OCI-LY7 (cell line): ENCODE results near the gene PPM1A. TPM values are rescaled to one million over a fixed set of nuclear protein-coding genes. Genes with fewer than 3 reads are reported as not detected.

ENCODE experiments used
- BruUV-seq: library from RNA; stranded (reverse); fragments of 400-500 nt; replicated peaks from 2 replicates; lab custom pipeline; 2021; lab: Mats Ljungman, UMichigan
- CTCF ChIA-PET: fragments of 300-600 bp; sonication (Branson Sonifier 250); formaldehyde crosslinking; loops from one replicate; lab custom pipeline; 2022; ENCODE audit warnings: antibody characterized with exemption; ENCODE audit not compliant: unreplicated experiment; lab: Charles Lee
- POLR2A ChIA-PET: fragments of 300-600 bp; sonication (Branson Sonifier 250); formaldehyde crosslinking; loops from one replicate; lab custom pipeline; 2022; ENCODE audit warnings: antibody characterized with exemption; lab: Charles Lee
- DNase-seq: peaks from one replicate; pipeline ENCODE4 v3.0.0-alpha.2; 2015; ENCODE audit warnings: low spot score
- H2AFZ ChIP-seq: fragments of 200-600 bp; sonication (generic), shearing (Covaris generic); 2 replicates; pipeline ENCODE4 v1.6.1; 2014; ENCODE audit warnings: mild to moderate bottlenecking, antibody characterized with exemption, low read length, moderate library complexity
- H3K27ac ChIP-seq: fragments of 200-600 bp; sonication (generic); 2 replicates; pipeline ENCODE4 v1.5.1; 2014; ENCODE audit warnings: mixed run types, low read depth, mild to moderate bottlenecking, moderate library complexity, low read length, inconsistent platforms; ENCODE audit not compliant: poor library complexity, severe bottlenecking
- H3K36me3 ChIP-seq: fragments of 200-600 bp; sonication (generic); 2 replicates; pipeline ENCODE4 v1.6.1; 2014; ENCODE audit warnings: mild to moderate bottlenecking, antibody characterized with exemption, low read length, moderate library complexity, mixed read lengths; ENCODE audit not compliant: insufficient read depth
- H3K4me1 ChIP-seq: fragments of 200-600 bp; sonication (generic); 2 replicates; pipeline ENCODE4 v1.5.1; 2014; ENCODE audit warnings: mild to moderate bottlenecking, low read length; ENCODE audit not compliant: insufficient read depth, poor library complexity, severe bottlenecking
- H3K4me2 ChIP-seq: fragments of 200-600 bp; sonication (generic); 2 replicates; pipeline ENCODE4 v1.6.1; 2014; ENCODE audit warnings: mild to moderate bottlenecking, low read length
- H3K4me3 ChIP-seq: fragments of 200-600 bp; sonication (generic); 2 replicates; pipeline ENCODE4 v1.5.1; 2014; ENCODE audit warnings: mild to moderate bottlenecking, low read depth, low read length; ENCODE audit not compliant: poor library complexity, severe bottlenecking
- H3K79me2 ChIP-seq: fragments of 200-600 bp; sonication (generic); 2 replicates; pipeline ENCODE4 v1.6.1; 2016; ENCODE audit warnings: low read depth, mild to moderate bottlenecking, low read length, moderate library complexity, mixed read lengths; ENCODE audit not compliant: insufficient read depth
- H3K9me2 ChIP-seq: fragments of 200-600 bp; sonication (generic); 2 replicates; pipeline ENCODE4 v1.6.1; 2016; ENCODE audit warnings: mild to moderate bottlenecking, low read length, mixed read lengths; ENCODE audit not compliant: insufficient read depth
- H3K9me3 ChIP-seq: fragments of 200-600 bp; sonication (generic); 2 replicates; pipeline ENCODE4 v1.6.1; 2014; ENCODE audit warnings: mild to moderate bottlenecking, mixed run types, low read length, mixed read lengths
- H4K20me1 ChIP-seq: fragments of 200-600 bp; sonication (generic); 2 replicates; pipeline ENCODE4 v1.6.1; 2014; ENCODE audit warnings: mild to moderate bottlenecking, antibody characterized with exemption, low read length, moderate library complexity, mixed read lengths; ENCODE audit not compliant: insufficient read depth
- EZH2phosphoT487 ChIP-seq: fragments of 200-600 bp; sonication (generic); IDR thresholded peaks from 2 replicates; pipeline ENCODE4 v1.6.1; 2018; ENCODE audit warnings: low read depth, borderline replicate concordance, mild to moderate bottlenecking, mixed run types, antibody characterized with exemption, low read length, moderate library complexity, mixed read lengths
- intact Hi-C: fragments of 100-400 bp; cut with micrococcal nuclease; formaldehyde crosslinking; loops from one replicate; pipeline ENCODE4 v1.10.0; 2022; ENCODE audit not compliant: unreplicated experiment
- total RNA-seq, 2 experiments: library from RNA; depleted of rRNA in 1 of 2; stranded (reverse); fragments of >200 nt in 1 of 2; shearing (Covaris generic) in 1 of 2; gene quantifications; 2 replicates each; pipeline ENCODE4 v1.2.3, GENCODE V29; 2014 to 2022
- TF ChIP-seq, protein P1 (sequence below): fragments of 200-600 bp; sonication (generic); conservative IDR thresholded peaks from 2 replicates; pipeline ENCODE4 v1.5.1; 2014; ENCODE audit warnings: mild to moderate bottlenecking, antibody characterized with exemption, low read length, moderate library complexity, mixed read lengths

The PPM1A gene
- total RNA-seq, 2 experiments from 2014 or later: 25.4 to 75.1 TPM

DNA sequence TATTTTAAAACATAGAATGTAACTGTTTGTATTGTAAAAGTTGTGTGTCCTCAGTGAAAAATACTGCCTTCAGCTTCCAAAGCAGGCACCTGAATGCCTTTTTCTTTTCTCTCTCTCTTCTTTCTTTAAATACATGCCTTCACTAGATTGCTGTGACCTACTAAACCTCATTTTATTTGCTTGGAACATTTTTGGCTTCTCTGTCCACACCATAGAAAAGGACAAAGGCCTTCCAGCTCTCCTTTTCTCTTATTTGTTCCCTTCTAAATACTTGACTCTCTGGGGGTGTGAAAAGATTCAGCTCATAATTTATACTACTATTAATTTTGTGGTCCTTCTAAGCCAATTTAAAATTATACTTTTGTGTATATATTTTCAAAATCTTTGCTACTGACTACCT is 38.4 kb downstream of the PPM1A start:
- DNase-seq: no peak
- H3K9me3 ChIP-seq: no peaks in the 10 kb centered on the region
- no peak overlapping the region for H3K4me2 ChIP-seq
- H3K9me2 ChIP-seq: no peaks in the 10 kb centered on the region
- CTCF ChIA-PET: no interaction called here
- no peaks in the 10 kb centered on the region; the same call in 1 of the 2 replicates for H4K20me1 ChIP-seq
- TF ChIP-seq EZH2phosphoT487: no peak
- TF ChIP-seq, protein P1, sequence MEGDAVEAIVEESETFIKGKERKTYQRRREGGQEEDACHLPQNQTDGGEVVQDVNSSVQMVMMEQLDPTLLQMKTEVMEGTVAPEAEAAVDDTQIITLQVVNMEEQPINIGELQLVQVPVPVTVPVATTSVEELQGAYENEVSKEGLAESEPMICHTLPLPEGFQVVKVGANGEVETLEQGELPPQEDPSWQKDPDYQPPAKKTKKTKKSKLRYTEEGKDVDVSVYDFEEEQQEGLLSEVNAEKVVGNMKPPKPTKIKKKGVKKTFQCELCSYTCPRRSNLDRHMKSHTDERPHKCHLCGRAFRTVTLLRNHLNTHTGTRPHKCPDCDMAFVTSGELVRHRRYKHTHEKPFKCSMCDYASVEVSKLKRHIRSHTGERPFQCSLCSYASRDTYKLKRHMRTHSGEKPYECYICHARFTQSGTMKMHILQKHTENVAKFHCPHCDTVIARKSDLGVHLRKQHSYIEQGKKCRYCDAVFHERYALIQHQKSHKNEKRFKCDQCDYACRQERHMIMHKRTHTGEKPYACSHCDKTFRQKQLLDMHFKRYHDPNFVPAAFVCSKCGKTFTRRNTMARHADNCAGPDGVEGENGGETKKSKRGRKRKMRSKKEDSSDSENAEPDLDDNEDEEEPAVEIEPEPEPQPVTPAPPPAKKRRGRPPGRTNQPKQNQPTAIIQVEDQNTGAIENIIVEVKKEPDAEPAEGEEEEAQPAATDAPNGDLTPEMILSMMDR: no peak
- no TSS peak for BruUV-seq
- H3K79me2 ChIP-seq: peaks cover 17% of the 10 kb centered on the region; the same call in 1 of the 2 replicates
- intact Hi-C loops: no loop called here
- no peak overlapping the region for H2AFZ ChIP-seq
- H3K36me3 ChIP-seq: peaks cover 90% of the 10 kb centered on the region
- H3K27ac ChIP-seq: no peak overlapping the region
- POLR2A ChIA-PET: interaction anchor here (0.6 to 1.3 kb wide), 4 partner anchors 20 to 158 kb away, joined by 3 read pairs; no protein-coding TSS in a partner anchor
- no peaks in the 10 kb centered on the region for H3K4me1 ChIP-seq
- no peak overlapping the region for H3K4me3 ChIP-seq

- intact Hi-C loops: no loop called here
- peaks cover 90% of the 10 kb centered on the region for H3K36me3 ChIP-seq
Measured at GRCh38 chr14:60288279-60288678, 39.3 kb downstream of the PPM1A start.

More at GRCh38 chr14:60288279-60288678, 39.3 kb downstream of the PPM1A start:
- TF ChIP-seq EZH2phosphoT487: no peak
- TF ChIP-seq, protein P1: no peak
- ChIA-PET CTCF (no interaction called here), POLR2A (interaction anchor here (0.7 to 1.3 kb wide), 2 partner anchors 19 to 25 kb away, joined by 3 read pairs; no protein-coding TSS in a partner anchor)
- no TSS peak for BruUV-seq
- Histone ChIP-seq H3K9me3 (no peaks in the 10 kb centered on the region), H3K4me1 (no peaks in the 10 kb centered on the region), H3K79me2 (peaks cover 12% of the 10 kb centered on the region; the same call in 1 of the 2 replicates), H3K9me2 (no peaks in the 10 kb centered on the region), H2AFZ (no peak overlapping the region), H4K20me1 (no peaks in the 10 kb centered on the region; the same call in 1 of the 2 replicates), H3K27ac (no peak overlapping the region), H3K4me3 (no peak overlapping the region), H3K4me2 (no peak overlapping the region)
- no peak for DNase-seq
